K562 (cell line): ENCODE measurements around the gene RARRES2. TPM values are rescaled to one million over a fixed set of nuclear protein-coding genes. Genes with fewer than 3 reads are reported as not detected.

Source experiments
- ARID1B ChIP-seq: fragments of 450-650 bp; IDR thresholded peaks from 2 replicates; pipeline ENCODE4 v1.6.1; 2016; ENCODE audit warnings: antibody characterized with exemption, mild to moderate bottlenecking, inconsistent platforms
- CAMTA2 ChIP-seq: fragments of 250-450 bp; sonication (Bioruptor Pico); conservative IDR thresholded peaks from 2 replicates; pipeline ENCODE4 v1.5.1; 2022
- CBFB ChIP-seq: sonication (generic); formaldehyde crosslinking; IDR thresholded peaks from 2 replicates; pipeline ENCODE4 v1.4.0; 2020; ENCODE audit warnings: mild to moderate bottlenecking, missing genetic modification reagents
- CBX3 ChIP-seq, 2 experiments: IDR thresholded peaks; 1 replicate in 1 of 2; 2 replicates in 1 of 2; pipeline ENCODE4 v1.6.1; 2012; ENCODE audit warnings: inconsistent platforms in 2 of 2, low read length in 2 of 2, borderline replicate concordance in 1 of 2, control low read depth in 1 of 2
- CREB1 ChIP-seq, 2 experiments: sonication (generic) in 1 of 2; formaldehyde crosslinking in 1 of 2; IDR thresholded peaks; 2 replicates each; pipeline versions ENCODE4 v1.6.1 to v1.8.0; 2012 to 2022; ENCODE audit warnings: inconsistent platforms in 1 of 2, mild to moderate bottlenecking in 1 of 2, missing genetic modification reagents in 1 of 2, moderate library complexity in 1 of 2
- HIVEP1 ChIP-seq: fragments of 250-450 bp; sonication (Bioruptor Pico); IDR thresholded peaks from 2 replicates; pipeline ENCODE4 v1.4.0; 2020; ENCODE audit warnings: mild to moderate bottlenecking
- POU5F1 ChIP-seq: fragments of 150-350 bp; IDR thresholded peaks from 2 replicates; pipeline ENCODE4 v1.6.1; 2014; ENCODE audit warnings: borderline replicate concordance, low read length, low read depth, mild to moderate bottlenecking; ENCODE audit not compliant: partially characterized antibody
- SAFB ChIP-seq: fragments of 200-400 bp; formaldehyde crosslinking; IDR thresholded peaks from 2 replicates; pipeline ENCODE4 v1.6.1; 2017; ENCODE audit warnings: low read depth, low read length, borderline replicate concordance
- SP1 ChIP-seq: sonication (generic); formaldehyde crosslinking; IDR thresholded peaks from 2 replicates; pipeline ENCODE4 v1.8.1; 2022; ENCODE audit warnings: mild to moderate bottlenecking, missing genetic modification reagents
- YY1 ChIP-seq, 3 experiments: IDR thresholded peaks; 2 replicates each; pipeline ENCODE4 v1.6.1; 2011; ENCODE audit warnings: low read length in 2 of 3, mild to moderate bottlenecking in 2 of 3, moderate library complexity in 2 of 3, borderline replicate concordance in 1 of 3, control low read depth in 1 of 3, low read depth in 1 of 3; ENCODE audit not compliant: insufficient read depth in 3 of 3, insufficient replicate concordance in 2 of 3, control insufficient read depth in 1 of 3, insufficient read length in 1 of 3; ENCODE audit errors: extremely low read depth in 1 of 3
- ZNF316 ChIP-seq: fragments of 450-650 bp; IDR thresholded peaks from 2 replicates; pipeline ENCODE4 v1.6.1; 2016
- polyA plus RNA-seq, 8 experiments: library from polyadenylated mRNA; depleted of rRNA in 4 of 8; stranded (reverse) in 5 of 8; unstranded in 3 of 8; fragments of >200 nt; fragmentation: Nextera tagmentation in 2 of 8; fragmentation: Illumina TruSeq in 1 of 8; extraction: Ambion mirVana in 2 of 8; extraction: Trizol in 1 of 8; gene quantifications; 2 replicates each; pipeline versions ENCODE4 v1.2.1 to v1.2.3, GENCODE V29; 2011 to 2014; ENCODE audit warnings: inconsistent platforms in 1 of 8, missing spikeins in 1 of 8
- total RNA-seq, 7 experiments: library from RNA; depleted of rRNA in 6 of 7; stranded (reverse); fragments of >200 nt in 6 of 7; fragmentation: Illumina TruSeq in 2 of 7; extraction: Trizol in 2 of 7; gene quantifications; 2 replicates each; pipeline versions ENCODE4 v1.2.1 to v1.2.3, GENCODE V29; 2011 to 2021; ENCODE audit warnings: low replicate concordance in 1 of 7
- TF ChIP-seq, protein P1 (sequence below): fragments of 250-450 bp; sonication (Bioruptor Pico); IDR thresholded peaks from 2 replicates; pipeline ENCODE4 v1.5.0; 2021; ENCODE audit warnings: mild to moderate bottlenecking, moderate library complexity
- TF ChIP-seq, protein P2 (sequence below): fragments of 250-450 bp; sonication (Bioruptor Pico); IDR thresholded peaks from 2 replicates; pipeline ENCODE4 v1.4.0; 2020; ENCODE audit warnings: mild to moderate bottlenecking, moderate library complexity, borderline replicate concordance
- TF ChIP-seq, protein P3 (sequence below): sonication (generic); formaldehyde crosslinking; IDR thresholded peaks from 2 replicates; pipeline ENCODE4 v1.8.0; 2022; ENCODE audit warnings: missing genetic modification reagents, mild to moderate bottlenecking, borderline replicate concordance
- TF ChIP-seq, protein P4 (sequence below): fragments of 450-650 bp; IDR thresholded peaks from 2 replicates; pipeline ENCODE4 v1.6.1; 2018; ENCODE audit not compliant: partially characterized antibody

The RARRES2 gene
- total and polyA plus RNA-seq, 9 of the 15 experiments (the other 6 are each of a cell fraction or from before 2014, with no cell fraction given) = 0.11 to 1.7 (median 0.23) TPM; not detected in 6

DNA sequence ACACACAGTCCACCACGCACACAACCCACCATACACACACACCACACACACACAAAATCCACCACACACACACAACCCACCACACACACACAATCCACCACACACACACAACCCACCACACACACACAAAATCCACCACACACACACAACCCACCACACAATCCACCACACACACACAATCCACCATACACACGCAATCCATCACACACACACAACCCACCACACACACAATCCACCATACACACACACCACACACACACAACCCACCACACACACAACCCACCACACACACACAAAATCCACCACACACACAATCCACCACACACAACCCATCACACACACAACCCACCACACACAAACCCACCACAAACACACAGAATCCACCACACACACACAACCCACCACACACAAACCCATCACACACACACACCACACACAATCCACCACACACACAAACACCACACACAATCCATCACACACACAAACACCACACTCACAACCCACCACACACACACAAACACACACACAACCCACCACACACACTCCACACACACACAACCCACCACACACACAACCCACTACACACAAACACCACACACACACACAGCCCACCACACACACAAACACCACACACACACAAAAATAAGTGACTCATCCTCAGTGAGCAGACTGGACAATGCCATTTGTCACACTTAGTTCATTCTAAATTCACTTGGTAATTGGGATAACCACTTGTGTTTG lies 18.4 kb upstream of the RARRES2 start (continued):
- TF ChIP-seq SP1 (CRISPR knock-in tag) (0 out of 2 replicates have a peak, but pooled peaks have one; percentile 40), HIVEP1 (CRISPR knock-in tag) (no peak), CBX3 (IDR thresholded peaks at IDR 0.05; ENCODE audit: borderline replicate concordance in 1 of 2, low read length in 2 of 2) (peak in 1 of 2 experiments; percentile 20; a peak in 1 of 3 replicates), ARID1B (peak; percentile 65), CREB1 (IDR thresholded peaks at IDR 0.05) (no peak), CREB1 (CRISPR knock-in tag; IDR thresholded peaks at IDR 0.05) (no peak), SAFB (no peak), POU5F1 (no peak), CBFB (peak; percentile 86; the same call in 1 of the 2 replicates), CAMTA2 (CRISPR knock-in tag) (no peak), YY1 (IDR thresholded peaks at IDR 0.05; ENCODE audit: borderline replicate concordance in 1 of 3, control insufficient read depth in 1 of 3, extremely low read depth in 1 of 3, insufficient read depth in 3 of 3, insufficient read length in 1 of 3, insufficient replicate concordance in 2 of 3, low read depth in 1 of 3, low read length in 2 of 3) (no peak), ZNF316 (no peak)
- TF ChIP-seq, protein P1, sequence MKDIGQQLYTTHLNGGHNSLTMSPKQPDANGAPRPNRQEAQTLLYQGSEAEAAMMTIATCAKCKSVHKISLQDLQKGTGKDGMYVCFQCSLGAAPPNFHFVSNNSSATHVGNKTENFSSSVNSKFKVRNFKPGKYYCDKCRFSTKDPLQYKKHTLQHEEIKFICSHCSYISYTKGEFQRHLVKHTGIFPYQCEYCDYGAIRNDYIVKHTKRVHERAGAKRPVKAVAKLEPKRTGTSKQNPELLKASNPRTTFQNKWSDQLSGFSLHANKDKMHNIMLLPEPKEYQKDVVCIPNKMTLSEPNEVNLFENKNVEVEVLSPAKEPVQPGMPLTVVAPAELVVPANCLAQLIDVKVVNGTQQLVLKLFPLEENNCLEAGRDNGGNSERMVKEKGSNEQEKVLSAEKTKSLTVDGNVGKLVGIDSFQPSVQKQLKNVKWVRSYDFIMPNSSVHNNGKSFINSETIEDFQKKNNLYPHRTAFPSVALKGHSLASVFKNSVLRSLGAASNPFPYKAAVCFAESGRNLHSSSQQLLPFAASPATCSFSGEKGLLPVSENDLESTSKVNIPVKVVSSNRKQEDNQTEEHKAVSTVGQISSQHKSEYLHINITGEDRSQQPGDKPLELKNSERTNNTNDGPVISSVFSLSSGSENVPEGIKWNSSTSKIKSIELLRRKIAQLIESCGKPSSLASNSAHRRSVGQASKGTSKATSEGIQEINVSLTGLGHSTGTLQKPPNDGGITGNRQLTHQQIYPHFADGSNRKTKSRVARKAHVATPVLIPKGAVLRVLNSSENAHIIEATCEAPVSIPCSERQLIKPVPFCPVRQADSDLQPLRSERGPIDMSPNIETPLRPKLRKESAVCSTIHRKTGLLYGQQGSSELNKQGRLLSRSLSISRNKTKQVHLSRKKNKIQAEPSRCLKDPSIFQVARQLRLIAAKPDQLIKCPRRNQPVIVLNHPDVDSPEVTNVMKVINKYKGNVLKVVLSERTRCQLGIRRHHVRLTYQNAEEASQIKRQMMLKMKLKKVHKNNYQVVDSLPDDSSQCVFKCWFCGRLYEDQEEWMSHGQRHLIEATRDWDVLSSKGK (CRISPR knock-in tag) = no peak
- TF ChIP-seq, protein P2, sequence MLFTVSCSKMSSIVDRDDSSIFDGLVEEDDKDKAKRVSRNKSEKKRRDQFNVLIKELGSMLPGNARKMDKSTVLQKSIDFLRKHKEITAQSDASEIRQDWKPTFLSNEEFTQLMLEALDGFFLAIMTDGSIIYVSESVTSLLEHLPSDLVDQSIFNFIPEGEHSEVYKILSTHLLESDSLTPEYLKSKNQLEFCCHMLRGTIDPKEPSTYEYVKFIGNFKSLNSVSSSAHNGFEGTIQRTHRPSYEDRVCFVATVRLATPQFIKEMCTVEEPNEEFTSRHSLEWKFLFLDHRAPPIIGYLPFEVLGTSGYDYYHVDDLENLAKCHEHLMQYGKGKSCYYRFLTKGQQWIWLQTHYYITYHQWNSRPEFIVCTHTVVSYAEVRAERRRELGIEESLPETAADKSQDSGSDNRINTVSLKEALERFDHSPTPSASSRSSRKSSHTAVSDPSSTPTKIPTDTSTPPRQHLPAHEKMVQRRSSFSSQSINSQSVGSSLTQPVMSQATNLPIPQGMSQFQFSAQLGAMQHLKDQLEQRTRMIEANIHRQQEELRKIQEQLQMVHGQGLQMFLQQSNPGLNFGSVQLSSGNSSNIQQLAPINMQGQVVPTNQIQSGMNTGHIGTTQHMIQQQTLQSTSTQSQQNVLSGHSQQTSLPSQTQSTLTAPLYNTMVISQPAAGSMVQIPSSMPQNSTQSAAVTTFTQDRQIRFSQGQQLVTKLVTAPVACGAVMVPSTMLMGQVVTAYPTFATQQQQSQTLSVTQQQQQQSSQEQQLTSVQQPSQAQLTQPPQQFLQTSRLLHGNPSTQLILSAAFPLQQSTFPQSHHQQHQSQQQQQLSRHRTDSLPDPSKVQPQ (CRISPR knock-in tag) = no peak
- TF ChIP-seq, protein P3, sequence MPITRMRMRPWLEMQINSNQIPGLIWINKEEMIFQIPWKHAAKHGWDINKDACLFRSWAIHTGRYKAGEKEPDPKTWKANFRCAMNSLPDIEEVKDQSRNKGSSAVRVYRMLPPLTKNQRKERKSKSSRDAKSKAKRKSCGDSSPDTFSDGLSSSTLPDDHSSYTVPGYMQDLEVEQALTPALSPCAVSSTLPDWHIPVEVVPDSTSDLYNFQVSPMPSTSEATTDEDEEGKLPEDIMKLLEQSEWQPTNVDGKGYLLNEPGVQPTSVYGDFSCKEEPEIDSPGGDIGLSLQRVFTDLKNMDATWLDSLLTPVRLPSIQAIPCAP = no peak
- TF ChIP-seq, protein P4, sequence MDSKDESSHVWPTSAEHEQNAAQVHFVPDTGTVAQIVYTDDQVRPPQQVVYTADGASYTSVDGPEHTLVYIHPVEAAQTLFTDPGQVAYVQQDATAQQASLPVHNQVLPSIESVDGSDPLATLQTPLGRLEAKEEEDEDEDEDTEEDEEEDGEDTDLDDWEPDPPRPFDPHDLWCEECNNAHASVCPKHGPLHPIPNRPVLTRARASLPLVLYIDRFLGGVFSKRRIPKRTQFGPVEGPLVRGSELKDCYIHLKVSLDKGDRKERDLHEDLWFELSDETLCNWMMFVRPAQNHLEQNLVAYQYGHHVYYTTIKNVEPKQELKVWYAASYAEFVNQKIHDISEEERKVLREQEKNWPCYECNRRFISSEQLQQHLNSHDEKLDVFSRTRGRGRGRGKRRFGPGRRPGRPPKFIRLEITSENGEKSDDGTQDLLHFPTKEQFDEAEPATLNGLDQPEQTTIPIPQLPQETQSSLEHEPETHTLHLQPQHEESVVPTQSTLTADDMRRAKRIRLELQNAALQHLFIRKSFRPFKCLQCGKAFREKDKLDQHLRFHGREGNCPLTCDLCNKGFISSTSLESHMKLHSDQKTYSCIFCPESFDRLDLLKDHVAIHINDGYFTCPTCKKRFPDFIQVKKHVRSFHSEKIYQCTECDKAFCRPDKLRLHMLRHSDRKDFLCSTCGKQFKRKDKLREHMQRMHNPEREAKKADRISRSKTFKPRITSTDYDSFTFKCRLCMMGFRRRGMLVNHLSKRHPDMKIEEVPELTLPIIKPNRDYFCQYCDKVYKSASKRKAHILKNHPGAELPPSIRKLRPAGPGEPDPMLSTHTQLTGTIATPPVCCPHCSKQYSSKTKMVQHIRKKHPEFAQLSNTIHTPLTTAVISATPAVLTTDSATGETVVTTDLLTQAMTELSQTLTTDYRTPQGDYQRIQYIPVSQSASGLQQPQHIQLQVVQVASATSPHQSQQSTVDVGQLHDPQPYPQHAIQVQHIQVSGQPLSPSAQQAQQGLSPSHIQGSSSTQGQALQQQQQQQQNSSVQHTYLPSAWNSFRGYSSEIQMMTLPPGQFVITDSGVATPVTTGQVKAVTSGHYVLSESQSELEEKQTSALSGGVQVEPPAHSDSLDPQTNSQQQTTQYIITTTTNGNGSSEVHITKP = peak; percentile 28
